IMR-90 (cell line): ENCODE measurements around the gene TRMT6. TPM values are rescaled to one million over a fixed set of nuclear protein-coding genes. Genes with fewer than 3 reads are reported as not detected.

ENCODE experiments used
- ATAC-seq: fragments of 200-7000 bp; cut with Tn5 transposase; 2 replicates; pipeline ENCODE4 v1.9.1; 2020; ENCODE audit warnings: low read depth, mild to moderate bottlenecking, moderate library complexity
- BruUV-seq: library from RNA; stranded (reverse); fragments of 400-500 nt; replicated peaks from 2 replicates; lab custom pipeline; 2021; lab: Mats Ljungman, UMichigan
- CTCF ChIA-PET: fragments of 300-600 bp; formaldehyde crosslinking; extraction: SDS; loops from one replicate; lab custom pipeline; 2021; ENCODE audit warnings: antibody characterized with exemption; lab: Yijun Ruan, JAX
- POLR2A ChIA-PET: fragments of 300-600 bp; sonication (Branson Sonifier 250); formaldehyde crosslinking; loops from one replicate; lab custom pipeline; 2022; ENCODE audit warnings: antibody characterized with exemption; ENCODE audit not compliant: unreplicated experiment; lab: Charles Lee
- DNase-seq: peaks from one replicate; pipeline ENCODE4 v3.0.0; 2013
- H2AFZ ChIP-seq: replicated peaks from 2 replicates; pipeline ENCODE3; 2013; ENCODE audit warnings: low read length, mild to moderate bottlenecking; ENCODE audit not compliant: poor library complexity
- H2AK5ac ChIP-seq: 2 replicates; pipeline ENCODE4 v1.6.1; 2013; ENCODE audit warnings: low read depth, low read length, inconsistent platforms
- H2AK9ac ChIP-seq: replicated peaks from 2 replicates; pipeline ENCODE3; 2013; ENCODE audit warnings: mild to moderate bottlenecking, low read depth, low read length, moderate library complexity; ENCODE audit not compliant: poor library complexity
- H2BK120ac ChIP-seq: 2 replicates; pipeline ENCODE4 v1.6.1; 2013; ENCODE audit warnings: low read depth, low read length, inconsistent platforms
- H2BK15ac ChIP-seq: 3 replicates; pipeline ENCODE4 v1.6.1; 2013; ENCODE audit warnings: low read depth, low read length, inconsistent platforms
- H2BK20ac ChIP-seq: 2 replicates; pipeline ENCODE4 v1.6.1; 2013; ENCODE audit warnings: low read depth, mild to moderate bottlenecking, inconsistent platforms, low read length, moderate library complexity
- H2BK5ac ChIP-seq: 2 replicates; pipeline ENCODE4 v1.6.1; 2013; ENCODE audit warnings: mild to moderate bottlenecking, low read depth, low read length, inconsistent platforms; ENCODE audit not compliant: poor library complexity, severe bottlenecking
- H3K14ac ChIP-seq: replicated peaks from 2 replicates; pipeline ENCODE4 v1.6.1; 2013; ENCODE audit warnings: low read depth, low read length, inconsistent platforms
- H3K18ac ChIP-seq: 2 replicates; pipeline ENCODE4 v1.6.1; 2013; ENCODE audit warnings: low read depth, low read length, control low read depth
- H3K23ac ChIP-seq: 2 replicates; pipeline ENCODE4 v1.6.1; 2013; ENCODE audit warnings: low read depth, low read length, inconsistent platforms
- H3K27ac ChIP-seq: 2 replicates; pipeline ENCODE4 v1.5.1; 2013; ENCODE audit warnings: mild to moderate bottlenecking, control low read depth, low read length; ENCODE audit not compliant: insufficient read depth
- H3K27me3 ChIP-seq: 2 replicates; pipeline ENCODE4 v1.6.1; 2013; ENCODE audit warnings: low read length; ENCODE audit not compliant: control insufficient read depth, insufficient read depth
- H3K36me3 ChIP-seq: 2 replicates; pipeline ENCODE4 v1.6.1; 2013; ENCODE audit warnings: low read length, mixed read lengths; ENCODE audit not compliant: control insufficient read depth, insufficient read depth
- H3K4ac ChIP-seq: 2 replicates; pipeline ENCODE4 v1.6.1; 2013; ENCODE audit warnings: low read depth, low read length, inconsistent platforms
- H3K4me1 ChIP-seq: 2 replicates; pipeline ENCODE4 v1.6.1; 2013; ENCODE audit warnings: low read length, mixed read lengths; ENCODE audit not compliant: control insufficient read depth, insufficient read depth
- H3K4me2 ChIP-seq: 2 replicates; pipeline ENCODE4 v1.6.1; 2013; ENCODE audit warnings: low read depth, mild to moderate bottlenecking, control low read depth, low read length, moderate library complexity
- H3K4me3 ChIP-seq: 2 replicates; pipeline ENCODE4 v1.5.1; 2013; ENCODE audit warnings: low read depth, mild to moderate bottlenecking, control low read depth, low read length, moderate library complexity; ENCODE audit not compliant: insufficient read depth
- H3K56ac ChIP-seq: 2 replicates; pipeline ENCODE4 v1.6.1; 2013; ENCODE audit warnings: low read length, inconsistent platforms; ENCODE audit not compliant: insufficient read depth; ENCODE audit errors: extremely low read depth
- H3K79me1 ChIP-seq, 2 experiments: 2 replicates each; pipeline ENCODE4 v1.6.1; 2013; ENCODE audit warnings: low read length in 2 of 2, inconsistent platforms in 1 of 2, low read depth in 1 of 2
- H3K9ac ChIP-seq: 2 replicates; pipeline ENCODE4 v1.6.1; 2013; ENCODE audit warnings: low read depth, low read length, control low read depth
- H3K9me1 ChIP-seq: 2 replicates; pipeline ENCODE4 v1.6.1; 2013; ENCODE audit warnings: low read length, inconsistent platforms; ENCODE audit not compliant: insufficient read depth
- H3K9me3 ChIP-seq: 2 replicates; pipeline ENCODE4 v1.6.1; 2013; ENCODE audit warnings: low read length; ENCODE audit not compliant: control insufficient read depth, insufficient read depth
- H4K20me1 ChIP-seq: 2 replicates; pipeline ENCODE4 v1.6.1; 2013; ENCODE audit warnings: low read length, inconsistent platforms; ENCODE audit not compliant: insufficient read depth
- H4K5ac ChIP-seq: 2 replicates; pipeline ENCODE4 v1.6.1; 2013; ENCODE audit warnings: mild to moderate bottlenecking, low read depth, low read length, control low read depth
- H4K8ac ChIP-seq, 2 experiments: 2 replicates each; pipeline ENCODE4 v1.6.1; 2013; ENCODE audit warnings: low read depth in 2 of 2, low read length in 2 of 2, control low read depth in 1 of 2, inconsistent platforms in 1 of 2
- H4K91ac ChIP-seq: 2 replicates; pipeline ENCODE4 v1.6.1; 2013; ENCODE audit warnings: low read depth, low read length, inconsistent platforms; ENCODE audit not compliant: insufficient read depth
- BHLHE40 ChIP-seq: fragments of 150-350 bp; IDR thresholded peaks from 2 replicates; pipeline ENCODE4 v1.6.1; 2016; ENCODE audit warnings: mild to moderate bottlenecking, low read depth, low read length
- CEBPB ChIP-seq: IDR thresholded peaks from 2 replicates; pipeline ENCODE4 v1.6.1; 2012; ENCODE audit warnings: low read depth, low read length, improper control_type of control experiment
- CHD1 ChIP-seq: IDR thresholded peaks from 2 replicates; pipeline ENCODE4 v1.6.1; 2012; ENCODE audit warnings: low read depth, low read length, improper control_type of control experiment
- FOS ChIP-seq: fragments of 150-350 bp; IDR thresholded peaks from 2 replicates; pipeline ENCODE4 v1.6.1; 2016; ENCODE audit warnings: low read depth, low read length
- MAFK ChIP-seq: IDR thresholded peaks from 2 replicates; pipeline ENCODE4 v1.6.1; 2012; ENCODE audit warnings: low read depth, low read length, improper control_type of control experiment
- MAZ ChIP-seq: IDR thresholded peaks from 2 replicates; pipeline ENCODE4 v1.6.1; 2012; ENCODE audit warnings: low read depth, mild to moderate bottlenecking, low read length, improper control_type of control experiment, moderate library complexity, borderline replicate concordance
- MXI1 ChIP-seq: IDR thresholded peaks from 2 replicates; pipeline ENCODE4 v1.6.1; 2012; ENCODE audit warnings: low read depth, mild to moderate bottlenecking, low read length, moderate library complexity, borderline replicate concordance
- NFE2L2 ChIP-seq: fragments of 150-350 bp; IDR thresholded peaks from 2 replicates; pipeline ENCODE4 v1.6.1; 2016; ENCODE audit warnings: low read depth, mild to moderate bottlenecking, low read length
- POLR2A ChIP-seq: IDR thresholded peaks from 2 replicates; pipeline ENCODE4 v1.6.1; 2012; ENCODE audit warnings: mild to moderate bottlenecking, low read depth, low read length
- RAD21 ChIP-seq: IDR thresholded peaks from 2 replicates; pipeline ENCODE4 v1.6.1; 2012; ENCODE audit warnings: low read length, improper control_type of control experiment
- RCOR1 ChIP-seq: IDR thresholded peaks from 2 replicates; pipeline ENCODE4 v1.6.1; 2012; ENCODE audit warnings: mild to moderate bottlenecking, low read length, improper control_type of control experiment; ENCODE audit not compliant: insufficient replicate concordance
- RFX5 ChIP-seq: IDR thresholded peaks from 2 replicates; pipeline ENCODE4 v1.8.0; 2012; ENCODE audit warnings: low read depth, mild to moderate bottlenecking, low read length, moderate library complexity
- SMC3 ChIP-seq: fragments of 150-350 bp; IDR thresholded peaks from 2 replicates; pipeline ENCODE4 v1.6.1; 2016; ENCODE audit warnings: low read depth, mild to moderate bottlenecking, antibody characterized with exemption, low read length, moderate library complexity
- WGBS, 2 experiments: methylation state at CpG; one replicate each; pipeline versions ENCODE4 v1.1.5 to v1.1.7; 2013; ENCODE audit warnings: missing lambda C conversion rate in 2 of 2; ENCODE audit not compliant: insufficient read length in 1 of 2; ENCODE audit errors: extremely low coverage in 2 of 2; 5-methylcytosine and 5-hydroxymethylcytosine counted together
- dilution Hi-C: fragments of 300-500 bp; cut with HindIII; formaldehyde crosslinking; loops from one replicate; pipeline ENCODE4 v1.14.3; 2018; ENCODE audit warnings: low sequenced_read_pairs; ENCODE audit not compliant: unreplicated experiment
- in situ Hi-C: fragments of 300-500 bp; cut with MboI; formaldehyde crosslinking; loops from 3 replicates; pipeline ENCODE4 v1.14.3; 2019; ENCODE audit warnings: low sequenced_read_pairs, inconsistent platforms, mixed read lengths
- intact Hi-C: fragments of 100-400 bp; cut with micrococcal nuclease; formaldehyde crosslinking; loops from 2 replicates; pipeline ENCODE4 v1.10.0; 2022
- polyA plus RNA-seq, 3 experiments: library from polyadenylated mRNA; depleted of rRNA; stranded (reverse); fragments of >200 nt; gene quantifications; 2 replicates each; pipeline ENCODE4 v1.2.3, GENCODE V29; 2012; ENCODE audit warnings: low replicate concordance in 1 of 3
- total RNA-seq: library from RNA; depleted of rRNA; stranded (reverse); fragments of >200 nt; gene quantifications from 2 replicates; pipeline ENCODE4 v1.2.3, GENCODE V29; 2012
- TF ChIP-seq, protein P1 (sequence below): fragments of 150-350 bp; IDR thresholded peaks from 2 replicates; pipeline ENCODE4 v1.6.1; 2016; ENCODE audit warnings: low read depth, mild to moderate bottlenecking, low read length, moderate library complexity, borderline replicate concordance
- TF ChIP-seq, protein P2 (sequence below): conservative IDR thresholded peaks from 2 replicates; pipeline ENCODE4 v1.5.1; 2012; ENCODE audit warnings: mild to moderate bottlenecking, low read depth, low read length, improper control_type of control experiment
- TF ChIP-seq, protein P3 (sequence below): fragments of 150-350 bp; IDR thresholded peaks from 2 replicates; pipeline ENCODE4 v1.6.1; 2017; ENCODE audit warnings: mild to moderate bottlenecking, antibody characterized with exemption, low read length, low read depth

Gene TRMT6
- total and polyA plus RNA-seq, 2 of the 4 experiments (the other 2 are of a cell fraction) = 7.2 to 8.0 TPM

DNA sequence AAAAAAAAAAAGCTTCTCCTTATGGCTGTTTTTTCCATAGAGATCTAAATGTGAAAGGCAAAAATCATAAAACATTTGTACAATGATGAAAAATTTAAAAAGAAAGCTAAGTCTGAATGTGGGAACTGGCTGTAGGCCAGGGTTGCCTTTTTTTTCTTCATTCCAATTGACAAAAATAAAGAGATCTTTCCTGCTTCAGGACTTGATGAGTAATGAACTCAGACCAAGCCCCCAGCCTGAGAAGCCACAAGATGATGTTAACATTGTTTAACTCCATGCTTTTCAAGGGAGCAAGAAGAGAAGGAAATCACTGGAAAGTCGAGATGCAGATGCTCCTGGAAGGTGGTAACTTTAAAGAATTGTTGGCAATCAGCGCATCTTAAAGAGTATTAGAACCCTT is 41.4 kb downstream of the TRMT6 start:
- no peak for TF ChIP-seq SMC3
- no peak for TF ChIP-seq NFE2L2
- TF ChIP-seq BHLHE40 = no peak
- TF ChIP-seq FOS = no peak
- TF ChIP-seq, protein P1, sequence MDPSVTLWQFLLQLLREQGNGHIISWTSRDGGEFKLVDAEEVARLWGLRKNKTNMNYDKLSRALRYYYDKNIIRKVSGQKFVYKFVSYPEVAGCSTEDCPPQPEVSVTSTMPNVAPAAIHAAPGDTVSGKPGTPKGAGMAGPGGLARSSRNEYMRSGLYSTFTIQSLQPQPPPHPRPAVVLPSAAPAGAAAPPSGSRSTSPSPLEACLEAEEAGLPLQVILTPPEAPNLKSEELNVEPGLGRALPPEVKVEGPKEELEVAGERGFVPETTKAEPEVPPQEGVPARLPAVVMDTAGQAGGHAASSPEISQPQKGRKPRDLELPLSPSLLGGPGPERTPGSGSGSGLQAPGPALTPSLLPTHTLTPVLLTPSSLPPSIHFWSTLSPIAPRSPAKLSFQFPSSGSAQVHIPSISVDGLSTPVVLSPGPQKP = no peak
- TF ChIP-seq MAZ = no peak
- no peak for TF ChIP-seq RAD21
- no peak for TF ChIP-seq RFX5
- no peak for TF ChIP-seq CHD1
- TF ChIP-seq, protein P2, sequence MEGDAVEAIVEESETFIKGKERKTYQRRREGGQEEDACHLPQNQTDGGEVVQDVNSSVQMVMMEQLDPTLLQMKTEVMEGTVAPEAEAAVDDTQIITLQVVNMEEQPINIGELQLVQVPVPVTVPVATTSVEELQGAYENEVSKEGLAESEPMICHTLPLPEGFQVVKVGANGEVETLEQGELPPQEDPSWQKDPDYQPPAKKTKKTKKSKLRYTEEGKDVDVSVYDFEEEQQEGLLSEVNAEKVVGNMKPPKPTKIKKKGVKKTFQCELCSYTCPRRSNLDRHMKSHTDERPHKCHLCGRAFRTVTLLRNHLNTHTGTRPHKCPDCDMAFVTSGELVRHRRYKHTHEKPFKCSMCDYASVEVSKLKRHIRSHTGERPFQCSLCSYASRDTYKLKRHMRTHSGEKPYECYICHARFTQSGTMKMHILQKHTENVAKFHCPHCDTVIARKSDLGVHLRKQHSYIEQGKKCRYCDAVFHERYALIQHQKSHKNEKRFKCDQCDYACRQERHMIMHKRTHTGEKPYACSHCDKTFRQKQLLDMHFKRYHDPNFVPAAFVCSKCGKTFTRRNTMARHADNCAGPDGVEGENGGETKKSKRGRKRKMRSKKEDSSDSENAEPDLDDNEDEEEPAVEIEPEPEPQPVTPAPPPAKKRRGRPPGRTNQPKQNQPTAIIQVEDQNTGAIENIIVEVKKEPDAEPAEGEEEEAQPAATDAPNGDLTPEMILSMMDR = no peak
- TF ChIP-seq POLR2A = no peak
- no peak for TF ChIP-seq CEBPB
- TF ChIP-seq MXI1 = no peak
- TF ChIP-seq RCOR1 = no peak
- TF ChIP-seq, protein P3, sequence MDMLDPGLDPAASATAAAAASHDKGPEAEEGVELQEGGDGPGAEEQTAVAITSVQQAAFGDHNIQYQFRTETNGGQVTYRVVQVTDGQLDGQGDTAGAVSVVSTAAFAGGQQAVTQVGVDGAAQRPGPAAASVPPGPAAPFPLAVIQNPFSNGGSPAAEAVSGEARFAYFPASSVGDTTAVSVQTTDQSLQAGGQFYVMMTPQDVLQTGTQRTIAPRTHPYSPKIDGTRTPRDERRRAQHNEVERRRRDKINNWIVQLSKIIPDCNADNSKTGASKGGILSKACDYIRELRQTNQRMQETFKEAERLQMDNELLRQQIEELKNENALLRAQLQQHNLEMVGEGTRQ = no peak
- TF ChIP-seq MAFK = no peak
- Histone ChIP-seq H3K27ac (no peak overlapping the region), H2AK5ac (no peak overlapping the region), H3K4me1 (peaks cover 2% of the 10 kb centered on the region; the same call in 1 of the 2 replicates), H4K20me1 (peaks cover 4% of the 10 kb centered on the region; the same call in 1 of the 2 replicates), H3K4ac (no peak overlapping the region), H2AFZ (no peak overlapping the region), H2AK9ac (no peak overlapping the region), H3K79me1 (no peaks in the 10 kb centered on the region), H2BK15ac (no peak overlapping the region), H3K18ac (no peak overlapping the region), H3K4me2 (no peak overlapping the region), H2BK120ac (no peak overlapping the region), H4K5ac (no peak overlapping the region), H4K91ac (no peak overlapping the region), H4K8ac (no peak overlapping the region), H2BK20ac (no peak overlapping the region), H2BK5ac (no peak overlapping the region), H3K23ac (no peak overlapping the region), H3K14ac (no peak overlapping the region), H3K9me3 (no peaks in the 10 kb centered on the region), H3K9ac (no peak overlapping the region), H3K56ac (no peak overlapping the region), H3K9me1 (no peaks in the 10 kb centered on the region), H3K36me3 (no peaks in the 10 kb centered on the region), H3K27me3 (peaks cover 15% of the 10 kb centered on the region), H3K4me3 (no peak overlapping the region)
- CTCF ChIA-PET = interaction anchor here (0.7 kb wide), 1 partner anchor 710 kb away, joined by 6 read pairs; no protein-coding TSS in a partner anchor
- no TSS peak for BruUV-seq
- intact Hi-C loops = no loop called here
- POLR2A ChIA-PET = no interaction called here
- DNase-seq = no peak
- no peak for ATAC-seq
- dilution Hi-C loops = no loop called here
- in situ Hi-C loops = no loop called here
- WGBS, 2 experiments = no CpG with 5 or more reads among the region's 2 CpGs
